Subcutaneous adipose tissue (tissue), 4 donors: ENCODE results near the gene SCGB1C1. TPM values are rescaled to one million over a fixed set of nuclear protein-coding genes. Genes with fewer than 3 reads are reported as not detected.

Source experiments
- CTCF ChIP-seq: fragments of 450-650 bp; IDR thresholded peaks from one replicate; pipeline ENCODE4 v1.5.1; 2016; ENCODE audit warnings: low read depth, mild to moderate bottlenecking, control low read depth, antibody characterized with exemption, moderate library complexity
- total RNA-seq, 4 donors: library from RNA; depleted of rRNA; stranded (reverse); fragments of >200 nt; gene quantifications; one replicate each; pipeline ENCODE4 v1.1.0, GENCODE V29; 2016

Gene SCGB1C1
- total RNA-seq, 4 donors from 2014 or later = not detected

GRCh38 chr11:212150-213100, 19.5 kb downstream of the SCGB1C1 start:
- no peak for TF ChIP-seq CTCF

GRCh38 chr11:213111-213510, 20.2 kb downstream of the SCGB1C1 start:
- TF ChIP-seq CTCF = no peak

- no peak for TF ChIP-seq CTCF
Observed at GRCh38 chr11:214083-214482, 21.2 kb downstream of the SCGB1C1 start.

GRCh38 chr11:215581-216037, 22.7 kb downstream of the SCGB1C1 start:
- no peak for TF ChIP-seq CTCF

- no peak for TF ChIP-seq CTCF
Observed at GRCh38 chr11:216081-216974, 23.4 kb downstream of the SCGB1C1 start.

- TF ChIP-seq CTCF = no peak
Observed at GRCh38 chr11:217704-218103, 24.8 kb downstream of the SCGB1C1 start.
